K562 (cell line): Measurements from ENCODE around the gene ATP6V1G2. TPM values are rescaled to one million over a fixed set of nuclear protein-coding genes. Genes with fewer than 3 reads are reported as not detected.
A peak's percentile ranks its signal among the peaks of the same experiment; 100 is the strongest.

ENCODE experiments used
- ELF4 ChIP-seq: fragments of 450-650 bp; formaldehyde crosslinking; IDR thresholded peaks from 2 replicates; pipeline ENCODE4 v1.4.0; 2022; ENCODE audit warnings: missing genetic modification characterization
- FOS ChIP-seq: IDR thresholded peaks from 3 replicates; pipeline ENCODE4 v1.6.1; 2011; ENCODE audit not compliant: insufficient read length; ENCODE audit errors: extremely low read depth
- FOXK2 ChIP-seq, 2 experiments: fragments of 450-650 bp; IDR thresholded peaks in 1 of 2; conservative IDR thresholded peaks in 1 of 2; 2 replicates each; pipeline ENCODE4 v1.6.1; 2016; ENCODE audit warnings: low read depth in 2 of 2, mild to moderate bottlenecking in 1 of 2
- GABPA ChIP-seq: fragments of 200-800 bp; sonication (Bioruptor generic); conservative IDR thresholded peaks from 2 replicates; pipeline ENCODE4 v1.6.1; 2016; ENCODE audit warnings: low read depth, missing genetic modification characterization, missing compliant biosample characterization
- HNRNPLL ChIP-seq: fragments of 200-400 bp; formaldehyde crosslinking; IDR thresholded peaks from 2 replicates; pipeline ENCODE4 v1.6.1; 2017; ENCODE audit warnings: low read length, low read depth, mild to moderate bottlenecking; ENCODE audit not compliant: poor library complexity, severe bottlenecking
- IFI16 ChIP-seq: fragments of 250-450 bp; sonication (Bioruptor Pico); IDR thresholded peaks from 2 replicates; pipeline ENCODE4 v2.1.2; 2022; ENCODE audit warnings: mild to moderate bottlenecking, inconsistent platforms
- MAFG ChIP-seq: fragments of 450-650 bp; conservative IDR thresholded peaks from 2 replicates; pipeline ENCODE4 v1.6.1; 2016; ENCODE audit warnings: missing genetic modification characterization, missing compliant biosample characterization
- MCM5 ChIP-seq: fragments of 450-650 bp; IDR thresholded peaks from 2 replicates; pipeline ENCODE4 v1.6.1; 2016; ENCODE audit warnings: low read depth
- MLLT1 ChIP-seq, 2 experiments: fragments of 450-650 bp; IDR thresholded peaks; 2 replicates each; pipeline ENCODE4 v1.6.1; 2016
- MXD1 ChIP-seq: fragments of 250-450 bp; sonication (Bioruptor Pico); IDR thresholded peaks from 2 replicates; pipeline ENCODE4 v1.8.0; 2021; ENCODE audit warnings: borderline replicate concordance, mild to moderate bottlenecking, moderate library complexity; ENCODE audit not compliant: poor library complexity, severe bottlenecking
- MYC ChIP-seq, 2 experiments: fragments of 250-450 bp in 1 of 2; sonication (Bioruptor Pico) in 1 of 2; IDR thresholded peaks; 2 replicates each; pipeline versions ENCODE4 v1.5.1 to v1.6.1; 2012 to 2021; ENCODE audit warnings: low read depth in 2 of 2, borderline replicate concordance in 1 of 2, improper control_type of control experiment in 1 of 2, low read length in 1 of 2, mild to moderate bottlenecking in 1 of 2, moderate library complexity in 1 of 2
- NCOA6 ChIP-seq: fragments of 450-650 bp; IDR thresholded peaks from 2 replicates; pipeline ENCODE4 v1.6.1; 2017; ENCODE audit warnings: mild to moderate bottlenecking
- RB1 ChIP-seq: fragments of 450-650 bp; IDR thresholded peaks from 2 replicates; pipeline ENCODE4 v1.6.1; 2017; ENCODE audit warnings: low read depth, mild to moderate bottlenecking
- SAP30 ChIP-seq: fragments of 200-600 bp; sonication (generic); IDR thresholded peaks from 2 replicates; pipeline ENCODE4 v1.6.1; 2012; ENCODE audit warnings: borderline replicate concordance, low read depth, mild to moderate bottlenecking, moderate library complexity, low read length, control low read depth, inconsistent platforms; ENCODE audit not compliant: insufficient read depth, poor library complexity, severe bottlenecking
- SRSF3 ChIP-seq: fragments of 200-400 bp; formaldehyde crosslinking; IDR thresholded peaks from 2 replicates; pipeline ENCODE4 v1.6.1; 2016; ENCODE audit warnings: mild to moderate bottlenecking, low read length, moderate library complexity; ENCODE audit not compliant: insufficient read depth
- STAT6 ChIP-seq: sonication (generic); formaldehyde crosslinking; IDR thresholded peaks from 2 replicates; pipeline ENCODE4 v1.8.1; 2023; ENCODE audit warnings: mild to moderate bottlenecking, missing genetic modification reagents
- TEAD1 ChIP-seq, 2 experiments: fragments of 450-650 bp in 1 of 2; sonication (generic) in 1 of 2; formaldehyde crosslinking; IDR thresholded peaks; 2 replicates each; pipeline versions ENCODE4 v1.4.0 to v1.8.0; 2020 to 2022; ENCODE audit warnings: mild to moderate bottlenecking in 2 of 2, missing genetic modification reagents in 1 of 2
- XRCC4 ChIP-seq: IDR thresholded peaks from one replicate; pipeline ENCODE4 v1.6.1; 2011; ENCODE audit not compliant: insufficient read depth, insufficient read length; ENCODE audit errors: extremely low read depth
- ZBTB7A ChIP-seq: IDR thresholded peaks from 2 replicates; pipeline ENCODE4 v1.6.1; 2011; ENCODE audit warnings: low read depth, mild to moderate bottlenecking, low read length, moderate library complexity, borderline replicate concordance; ENCODE audit not compliant: control insufficient read depth
- ZFX ChIP-seq: sonication (generic); formaldehyde crosslinking; IDR thresholded peaks from 2 replicates; pipeline ENCODE4 v1.8.0; 2022; ENCODE audit warnings: mild to moderate bottlenecking, missing genetic modification reagents, moderate library complexity
- ZNF384 ChIP-seq: IDR thresholded peaks from 2 replicates; pipeline ENCODE4 v1.6.1; 2012; ENCODE audit warnings: low read depth, low read length, improper control_type of control experiment
- polyA plus RNA-seq, 8 experiments: library from polyadenylated mRNA; depleted of rRNA in 4 of 8; stranded (reverse) in 5 of 8; unstranded in 3 of 8; fragments of >200 nt; fragmentation: Nextera tagmentation in 2 of 8; fragmentation: Illumina TruSeq in 1 of 8; extraction: Ambion mirVana in 2 of 8; extraction: Trizol in 1 of 8; gene quantifications; 2 replicates each; pipeline versions ENCODE4 v1.2.1 to v1.2.3, GENCODE V29; 2011 to 2014; ENCODE audit warnings: inconsistent platforms in 1 of 8, missing spikeins in 1 of 8
- total RNA-seq, 7 experiments: library from RNA; depleted of rRNA in 6 of 7; stranded (reverse); fragments of >200 nt in 6 of 7; fragmentation: Illumina TruSeq in 2 of 7; extraction: Trizol in 2 of 7; gene quantifications; 2 replicates each; pipeline versions ENCODE4 v1.2.1 to v1.2.3, GENCODE V29; 2011 to 2021; ENCODE audit warnings: low replicate concordance in 1 of 7

The ATP6V1G2 gene
- total and polyA plus RNA-seq, 9 of the 15 experiments (the other 6 are each of a cell fraction or from before 2014, with no cell fraction given), result 0.14 to 1.5 (median 0.33) TPM

GRCh38 chr6:31497531-31498476 lies 48.6 kb downstream of the ATP6V1G2 start, which contains the start of gene MICB (continued):
- TF ChIP-seq HNRNPLL (peak; percentile 69), FOS (peak; percentile 59), GABPA (tag) (peak; percentile 45), RB1 (peak; percentile 51; the same call in 1 of the 2 replicates), ELF4 (no peak), MLLT1 (IDR thresholded peaks at IDR 0.05) (0 out of 4 replicates have a peak, but pooled peaks of 1 of the 2 experiments have one; percentile 36), IFI16 (CRISPR knock-in tag) (no peak), XRCC4 (no peak), SAP30 (peak; percentile 84), MXD1 (no peak), FOXK2 (conservative IDR thresholded peaks at IDR 0.05 in 1 of 2, IDR thresholded peaks at IDR 0.05 in 1 of 2; ENCODE audit: low read depth in 2 of 2) (peak; percentile 11 to 84; a peak in 3 of 4 replicates), MAFG (tag) (no peak), ZBTB7A (peak; percentile 97), NCOA6 (peak; percentile 76), SRSF3 (no peak), TEAD1 (CRISPR knock-in tag; IDR thresholded peaks at IDR 0.05) (0 out of 4 replicates have a peak, but pooled peaks of 1 of the 2 experiments have one; percentile 63), ZFX (peak; percentile 67), STAT6 (0 out of 2 replicates have a peak, but pooled peaks have one; percentile 17), ZNF384 (peak; percentile 69), MCM5 (no peak), MYC (IDR thresholded peaks at IDR 0.05; ENCODE audit: low read depth, low read length) (peak; percentile 39; the same call in 1 of the 2 replicates), MYC (CRISPR knock-in tag; IDR thresholded peaks at IDR 0.05; ENCODE audit: borderline replicate concordance, low read depth) (no peak)
